Measurements from ENCODE around the gene ADNP.

GRCh38 chr20:50874758-50875665, 56.2 kb downstream of the ADNP start:
- TF ChIP-seq CTCF (IDR thresholded peaks at IDR 0.05) (no peak), USF2 (IDR thresholded peaks at IDR 0.05) (no peak), HOXA7 (CRISPR knock-in tag; IDR thresholded peaks at IDR 0.05) (no peak)
